Activated CD4-positive, CD25-positive, alpha-beta regulatory T cell treated with anti-CD3 and anti-CD28 coated beads, Interleukin-2, amount 50 U/mL, for 72 hours (primary cell): Measurements from ENCODE around the gene EEPD1.

Source experiments
- DNase-seq: peaks from one replicate; pipeline ENCODE4 v3.0.0; 2021

EEPD1 gene

GRCh38 chr7:36157527-36158320, 4.7 kb downstream of the EEPD1 start:
- DNase-seq = no peak

- DNase-seq = no peak
These were observed 5.2 kb downstream of the EEPD1 start for GRCh38 chr7:36158321-36158605.

- no peak for DNase-seq
These were observed 6.6 kb downstream of the EEPD1 start for GRCh38 chr7:36159618-36160017.

GRCh38 chr7:36160313-36160712, 7.3 kb downstream of the EEPD1 start:
- DNase-seq = no peak

- DNase-seq = no peak
These were observed 8.9 kb downstream of the EEPD1 start for GRCh38 chr7:36161996-36162395.

GRCh38 chr7:36165059-36165458, 12.0 kb downstream of the EEPD1 start:
- DNase-seq = no peak

- DNase-seq = no peak
These were observed 12.7 kb downstream of the EEPD1 start for GRCh38 chr7:36165802-36166201.

- no peak for DNase-seq
These were observed 14.5 kb downstream of the EEPD1 start for GRCh38 chr7:36167403-36168050.

- DNase-seq = no peak
These were observed 18.4 kb downstream of the EEPD1 start for GRCh38 chr7:36171503-36171902.

GRCh38 chr7:36175886-36176285, 22.8 kb downstream of the EEPD1 start:
- no peak for DNase-seq

GRCh38 chr7:36176697-36177096, 23.6 kb downstream of the EEPD1 start:
- DNase-seq = no peak

GRCh38 chr7:36180121-36180520, 27.1 kb downstream of the EEPD1 start:
- no peak for DNase-seq

GRCh38 chr7:36181668-36182067, 28.6 kb downstream of the EEPD1 start:
- DNase-seq = no peak

- DNase-seq = no peak
These were observed 30.0 kb downstream of the EEPD1 start for GRCh38 chr7:36182854-36183604.

GRCh38 chr7:36185092-36185491, 32.0 kb downstream of the EEPD1 start:
- DNase-seq = no peak

GRCh38 chr7:36185756-36186155, 32.7 kb downstream of the EEPD1 start:
- DNase-seq = no peak

GRCh38 chr7:36186359-36187121, 33.5 kb downstream of the EEPD1 start:
- no peak for DNase-seq

- no peak for DNase-seq
These were observed 35.2 kb downstream of the EEPD1 start for GRCh38 chr7:36188266-36188665.

GRCh38 chr7:36188906-36189305, 35.9 kb downstream of the EEPD1 start:
- no peak for DNase-seq

- DNase-seq = no peak
These were observed 37.6 kb downstream of the EEPD1 start for GRCh38 chr7:36190447-36191291.

- DNase-seq = no peak
These were observed 38.4 kb downstream of the EEPD1 start for GRCh38 chr7:36191292-36191920.
